Dedifferentiated amniotic fluid mesenchymal stem cell (primary cell): Measurements from ENCODE around the gene PALS1.
A peak's percentile ranks its signal among the peaks of the same experiment; 100 is the strongest.

ENCODE experiments used
- DNase-seq: peaks from one replicate; pipeline ENCODE4 v3.0.0-alpha.2; 2016; ENCODE audit errors: extremely low spot score

Gene PALS1

DNA sequence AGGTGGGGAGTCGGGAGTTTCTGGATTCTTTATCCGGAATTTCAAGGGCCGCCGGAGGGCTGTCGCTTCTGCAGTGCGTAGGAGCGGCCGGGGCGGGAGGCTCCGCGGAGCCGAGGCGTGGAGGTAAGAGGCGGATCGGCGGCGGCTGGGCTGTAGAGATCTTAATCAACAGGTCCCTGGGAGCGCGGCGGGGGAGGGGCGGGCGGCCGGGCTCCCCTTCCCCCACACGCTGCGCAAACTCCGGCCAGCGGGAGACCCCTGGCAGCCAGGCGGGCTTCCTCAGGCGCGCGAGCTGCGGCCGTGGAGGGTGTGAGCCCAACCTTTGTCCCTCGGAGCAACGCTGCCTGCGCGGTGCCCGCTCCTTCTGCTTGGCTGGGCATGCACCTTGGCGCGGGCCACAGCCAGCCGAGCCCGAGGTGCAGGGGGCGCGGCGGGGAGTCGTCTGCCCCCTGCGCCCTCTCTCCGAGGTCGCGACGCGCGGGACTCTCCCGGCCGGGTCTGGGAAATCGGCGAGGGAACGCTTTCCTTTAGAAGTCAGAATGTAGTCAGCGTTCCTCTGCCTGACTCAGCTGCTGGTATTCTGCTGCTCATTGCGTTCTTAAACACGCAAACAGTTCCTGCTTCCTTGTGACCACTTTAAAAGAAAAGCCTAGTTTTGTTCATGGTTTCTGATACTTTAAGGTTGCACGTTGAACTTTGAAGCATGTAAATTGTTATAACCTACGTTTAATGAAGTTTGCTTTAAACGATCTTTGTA is at the start of gene PALS1:
PALS1 (plus strand) TSS at position 25 of the 757 bp plus-strand sequence. CDS start 37,736 bp downstream, outside the sequence.
- DNase-seq, result peak; percentile 79

DNA sequence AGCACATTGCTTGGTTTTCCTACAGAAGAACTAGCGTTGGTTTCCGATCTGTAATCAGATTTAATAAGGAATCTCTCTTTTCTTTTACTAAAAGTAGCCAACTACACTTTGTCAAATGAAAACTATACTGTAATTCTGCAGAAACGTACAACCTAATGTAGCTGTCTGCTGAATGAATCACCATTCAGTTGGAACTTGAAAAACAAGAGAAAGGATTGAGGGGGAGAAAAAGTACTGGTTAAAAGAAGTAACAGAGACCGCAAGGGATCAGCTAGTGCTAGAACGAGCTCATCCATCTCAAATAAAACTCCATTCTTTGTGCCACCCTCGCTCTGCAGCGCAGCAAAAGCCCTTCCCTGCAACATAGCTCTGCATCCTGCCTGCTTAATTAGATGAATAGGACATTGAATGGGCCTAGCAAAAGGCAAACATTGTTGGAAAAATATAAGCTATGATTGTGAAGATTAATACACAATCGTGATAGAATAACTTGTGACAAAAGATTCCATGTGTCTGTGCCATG is 49.4 kb upstream of the PALS1 start:
- no peak for DNase-seq

DNA sequence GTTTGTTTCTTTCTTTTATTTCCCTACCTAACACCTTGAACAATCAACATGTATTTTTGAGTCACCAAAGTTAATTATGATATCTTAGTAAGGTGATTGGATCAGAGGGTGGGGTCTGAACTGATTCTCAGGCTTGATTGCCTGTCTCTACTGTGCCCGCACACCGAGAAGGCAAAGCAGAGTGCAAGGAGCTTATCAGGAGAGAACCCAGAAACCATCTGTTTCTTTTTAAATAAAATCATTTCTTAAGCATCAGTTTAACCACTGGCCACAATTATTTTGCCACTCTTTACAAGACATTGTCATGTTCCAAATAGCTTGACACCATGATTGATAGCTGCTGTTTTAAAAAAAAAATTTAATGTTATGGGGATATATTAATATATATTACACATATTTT is 48.9 kb upstream of the PALS1 start:
- no peak for DNase-seq

GRCh38 chr14:67195279-67195678 is 46.0 kb upstream of the PALS1 start:
- DNase-seq, result no peak

GRCh38 chr14:67199016-67199415 is 42.2 kb upstream of the PALS1 start:
- DNase-seq, result no peak

GRCh38 chr14:67207810-67208209 is 33.4 kb upstream of the PALS1 start:
- DNase-seq, result no peak

DNA sequence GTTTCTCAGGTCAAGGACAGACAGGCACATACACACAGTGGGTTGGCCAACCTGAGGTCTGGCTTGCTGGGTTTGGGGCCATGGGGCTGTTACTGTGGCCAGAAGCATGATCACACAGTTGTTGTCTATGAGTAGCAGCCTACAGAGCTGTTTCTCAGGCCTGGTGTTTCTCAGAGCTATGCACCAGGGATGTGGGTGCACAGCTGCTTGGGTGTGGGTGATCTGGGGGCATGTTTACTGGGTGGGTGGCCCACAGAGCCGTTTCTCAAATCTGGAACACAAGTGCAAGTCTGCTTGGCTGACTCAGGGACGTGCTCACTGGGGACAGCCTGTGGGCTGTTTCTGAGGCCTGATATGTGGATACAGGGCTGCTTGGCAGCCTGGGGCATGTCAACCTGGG is 23.1 kb upstream of the PALS1 start:
- DNase-seq, result no peak

DNA sequence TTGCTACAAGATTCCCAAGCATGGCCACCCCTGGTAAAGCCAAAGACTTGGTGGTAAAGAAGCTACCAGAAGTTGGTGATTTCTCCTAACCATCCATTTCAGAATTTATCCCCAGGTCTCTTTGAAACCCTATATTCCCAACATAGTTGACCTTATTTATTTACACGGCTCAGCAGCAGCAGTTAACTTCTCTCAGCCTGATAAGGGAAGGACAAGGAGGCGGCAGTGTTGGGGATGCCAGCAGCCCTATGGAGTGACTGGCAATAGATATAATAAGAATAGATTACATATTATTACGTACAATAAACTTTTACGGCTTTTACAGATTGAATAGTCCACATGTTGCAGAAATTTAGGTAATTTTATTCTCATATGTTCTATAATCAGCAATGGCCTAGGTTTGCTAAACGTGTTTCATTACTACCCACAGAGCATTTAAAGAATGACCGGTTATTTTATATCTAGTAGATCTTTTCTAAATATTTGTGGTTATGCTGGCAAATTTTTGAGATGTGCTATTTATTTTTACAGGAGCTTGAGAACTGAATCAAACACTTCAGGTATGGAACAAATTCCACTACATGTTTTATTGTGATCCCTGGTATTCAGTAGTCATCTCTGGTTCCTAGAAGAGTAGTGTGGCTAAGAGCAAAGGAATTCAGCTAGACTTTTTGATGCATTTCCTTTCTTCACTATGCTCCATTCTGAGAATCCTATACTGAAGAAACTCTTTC is 19.8 kb upstream of the PALS1 start:
- peak; percentile 21 for DNase-seq

GRCh38 chr14:67221982-67222328 is 19.3 kb upstream of the PALS1 start:
- no peak for DNase-seq

- DNase-seq, result no peak
These were observed 15.7 kb upstream of the PALS1 start for GRCh38 chr14:67225523-67225922.

GRCh38 chr14:67228325-67228984 is 12.8 kb upstream of the PALS1 start:
- no peak for DNase-seq

- DNase-seq, result no peak
These were observed 9.2 kb upstream of the PALS1 start for GRCh38 chr14:67232066-67232465.

DNA sequence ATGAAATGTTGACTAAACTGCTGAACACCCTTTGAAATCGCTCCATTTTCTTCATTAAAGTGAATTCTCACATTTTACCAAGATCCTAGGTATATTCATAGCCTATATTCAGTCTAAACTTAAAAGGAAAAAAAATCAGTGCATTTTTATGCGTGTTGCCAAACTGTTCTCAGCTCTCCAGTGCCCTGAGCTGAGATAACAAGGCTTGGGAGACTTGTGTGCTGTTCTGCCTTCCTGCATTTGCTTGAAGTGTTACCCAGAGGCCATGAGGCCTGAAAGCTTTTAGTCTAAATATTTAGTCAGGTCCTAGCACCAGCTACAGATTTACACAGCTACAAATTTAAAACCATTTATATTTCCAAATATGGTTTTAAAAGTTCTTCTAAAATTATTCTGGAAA is 8.6 kb upstream of the PALS1 start:
- no peak for DNase-seq

- DNase-seq, result no peak
These were observed 3.6 kb upstream of the PALS1 start for GRCh38 chr14:67237591-67237990.

DNA sequence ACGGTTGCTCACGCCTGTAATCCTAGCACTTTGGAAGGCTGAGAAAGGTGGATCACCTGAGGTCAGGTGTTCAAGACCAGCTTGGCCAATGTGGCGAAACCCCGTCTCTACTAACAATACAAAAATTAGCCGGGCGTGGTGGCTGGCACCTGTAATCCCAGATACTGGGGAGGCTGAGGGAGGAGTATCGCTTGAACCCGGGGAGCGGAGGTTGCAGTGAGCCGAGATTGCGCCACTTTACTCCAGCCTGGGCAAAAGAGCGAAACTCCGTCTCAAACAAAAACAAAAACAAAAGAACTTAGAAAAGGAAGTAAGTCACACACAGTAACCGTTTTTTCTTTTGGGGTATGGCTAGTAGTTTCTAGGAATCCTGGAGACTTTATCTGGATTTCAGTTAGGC is 1.7 kb upstream of the PALS1 start:
- DNase-seq, result no peak

DNA sequence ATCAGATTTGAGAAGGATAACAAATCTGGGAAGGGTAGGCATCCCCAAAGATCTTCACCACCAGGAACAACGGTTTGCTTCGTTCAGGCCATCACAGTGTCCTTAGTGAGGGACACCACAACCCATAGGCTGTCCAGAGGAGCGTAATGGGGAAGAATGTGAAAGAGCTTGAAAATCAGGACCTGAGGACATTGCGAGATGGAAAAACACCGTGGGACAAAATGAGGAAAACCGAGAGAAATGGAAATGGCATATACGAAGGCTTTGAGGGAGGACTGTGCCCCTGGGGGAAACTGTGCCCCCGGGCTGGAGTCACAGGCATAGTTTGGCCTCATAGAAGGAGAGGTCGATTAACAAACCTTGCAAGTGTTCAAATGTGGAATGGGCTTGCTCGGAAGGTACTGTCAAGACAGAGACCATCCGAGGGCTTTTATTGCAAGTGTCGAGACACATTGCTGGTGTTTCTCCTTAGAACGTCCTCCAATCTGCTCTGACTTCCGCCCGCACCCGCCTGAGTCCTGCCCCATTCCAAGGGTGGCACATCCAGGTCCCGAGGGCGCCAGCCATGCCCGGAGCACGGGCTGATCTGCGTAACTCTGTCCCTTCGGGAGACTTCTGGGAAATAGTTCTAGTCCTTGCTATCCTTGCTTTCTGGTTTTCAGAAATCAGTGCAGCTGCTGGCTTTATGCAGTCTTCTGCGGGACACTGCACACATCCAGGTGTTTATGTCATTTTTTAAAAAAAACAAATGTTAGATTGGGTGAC is 885 bp upstream of the PALS1 start:
- DNase-seq, result no peak

DNA sequence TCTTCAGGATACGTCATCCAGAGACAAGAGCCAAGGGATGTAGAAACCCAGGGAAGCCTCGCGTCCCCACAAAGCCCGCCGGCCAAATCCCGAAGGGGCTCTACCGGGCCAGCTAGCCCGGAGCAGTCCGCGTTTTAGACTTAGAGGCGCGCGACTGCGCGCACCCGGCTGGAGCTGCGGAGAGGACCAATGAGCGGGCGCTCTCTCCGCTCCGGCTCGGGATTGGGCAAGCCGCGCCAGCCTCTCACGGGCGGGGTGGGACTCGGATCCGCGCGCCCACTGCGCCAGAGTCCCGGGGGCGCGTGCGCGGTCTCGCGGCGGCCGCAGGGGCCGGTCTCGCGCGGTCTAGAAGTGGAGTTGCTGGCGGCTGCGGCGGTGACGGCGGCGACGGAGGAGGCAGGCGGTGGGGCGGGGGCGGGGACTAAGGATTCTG is 241 bp upstream of the PALS1 start:
- peak; percentile 96 for DNase-seq

DNA sequence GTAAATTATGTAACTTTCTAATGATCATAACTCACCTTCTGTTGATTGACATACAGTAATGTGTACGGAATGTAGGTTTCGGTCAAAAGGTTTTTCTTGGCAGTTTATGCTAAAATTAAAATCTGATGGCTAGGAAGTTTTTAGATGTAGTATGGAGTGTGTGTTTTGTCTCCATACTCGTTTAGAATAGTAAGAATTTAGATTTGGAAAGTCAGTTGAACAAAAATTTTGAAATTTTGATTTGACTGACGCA is 859 bp downstream of the PALS1 start:
- no peak for DNase-seq

DNA sequence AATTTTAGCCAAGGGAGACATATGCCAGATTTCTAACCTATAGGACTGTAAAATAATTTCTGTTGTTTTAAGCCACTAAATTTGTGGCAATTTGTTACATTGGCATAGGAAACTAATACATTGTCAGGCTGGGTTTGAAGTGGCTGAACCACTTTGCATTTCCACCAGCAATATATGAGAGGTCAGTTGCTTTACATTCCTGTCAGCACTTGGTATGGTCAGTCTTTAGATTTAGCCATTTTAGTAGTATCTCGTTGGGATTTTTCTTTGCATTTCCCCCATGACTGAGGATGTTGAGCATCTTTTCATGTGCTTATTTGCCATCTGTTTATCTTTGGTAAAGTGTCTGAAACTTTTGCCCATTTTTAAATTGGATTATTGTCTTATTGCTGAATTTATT is 3.9 kb downstream of the PALS1 start:
- no peak for DNase-seq

DNA sequence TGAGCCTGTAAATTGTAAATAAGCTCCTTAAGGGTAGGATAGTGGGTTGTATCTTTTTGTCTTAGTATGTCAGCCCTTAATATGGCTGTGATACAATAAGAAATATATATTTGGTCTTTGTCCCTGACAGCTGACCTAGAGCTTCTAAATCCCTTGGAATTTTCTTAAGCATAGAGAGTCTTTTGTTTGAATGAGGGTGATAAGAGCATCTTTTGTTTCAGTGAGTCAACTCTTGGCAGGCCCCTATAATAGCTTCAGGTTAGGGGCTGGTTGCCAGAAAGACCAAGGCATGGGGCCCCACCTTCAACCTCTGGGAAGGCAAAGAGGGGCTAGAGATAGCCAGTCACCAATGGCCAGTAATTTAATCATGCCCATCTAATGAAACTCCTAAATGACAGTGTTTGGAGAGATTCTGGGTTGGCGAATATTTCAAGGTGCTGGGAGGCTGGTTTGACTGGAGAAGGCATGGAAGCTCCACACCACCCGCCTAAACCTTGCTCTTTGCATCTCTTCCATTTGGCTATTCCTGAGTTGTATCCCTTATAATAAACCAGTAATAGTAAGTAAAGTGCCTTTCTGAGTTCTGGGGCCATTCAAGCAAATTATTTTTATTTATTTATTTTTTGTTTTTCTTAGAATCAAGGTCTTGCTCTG is 10.5 kb downstream of the PALS1 start:
- no peak for DNase-seq

- DNase-seq, result no peak
These were observed 11.9 kb downstream of the PALS1 start for GRCh38 chr14:67253076-67253635.
